HG03066 (cell line): ENCODE measurements around the gene PHACTR1.
"Not testable (repeated sequence)": the region's sequence is repeated elsewhere in the genome, so short reads cannot be mapped to it uniquely, and the experiment has no call there.

Source experiments
- ATAC-seq: cut with Tn5 transposase; IDR thresholded peaks from one replicate; pipeline ENCODE4 v1.9.1; 2021; ENCODE audit warnings: low read depth; ENCODE audit not compliant: unreplicated experiment

Gene PHACTR1

GRCh38 chr6:12748815-12749521, 32.4 kb downstream of the PHACTR1 start:
- ATAC-seq, result no peak

GRCh38 chr6:12749531-12750379, 33.2 kb downstream of the PHACTR1 start:
- ATAC-seq, result no peak

GRCh38 chr6:12750416-12750815, 33.8 kb downstream of the PHACTR1 start:
- ATAC-seq, result no peak

GRCh38 chr6:12751694-12752325, 35.2 kb downstream of the PHACTR1 start:
- no peak for ATAC-seq

- no peak for ATAC-seq
These were observed 36.5 kb downstream of the PHACTR1 start for GRCh38 chr6:12753036-12753435.

GRCh38 chr6:12760226-12760625, 43.7 kb downstream of the PHACTR1 start:
- no peak for ATAC-seq

GRCh38 chr6:12760911-12761310, 44.3 kb downstream of the PHACTR1 start:
- ATAC-seq, result no peak

- no peak for ATAC-seq
These were observed 45.0 kb downstream of the PHACTR1 start for GRCh38 chr6:12761376-12762115.

- not testable (repeated sequence) for ATAC-seq
These were observed 46.3 kb downstream of the PHACTR1 start for GRCh38 chr6:12762731-12763434.

- no peak for ATAC-seq
These were observed 49.8 kb downstream of the PHACTR1 start for GRCh38 chr6:12766365-12766764.

- ATAC-seq, result no peak
These were observed 50.4 kb downstream of the PHACTR1 start for GRCh38 chr6:12767016-12767415.

GRCh38 chr6:12769556-12770256, 53.1 kb downstream of the PHACTR1 start:
- no peak for ATAC-seq

- ATAC-seq, result no peak
These were observed 55.8 kb downstream of the PHACTR1 start for GRCh38 chr6:12772416-12772815.

GRCh38 chr6:12776291-12776690, 59.7 kb downstream of the PHACTR1 start:
- no peak for ATAC-seq

GRCh38 chr6:12779772-12780171, 63.2 kb downstream of the PHACTR1 start:
- ATAC-seq, result no peak

GRCh38 chr6:12782136-12782535, 65.6 kb downstream of the PHACTR1 start:
- ATAC-seq, result no peak

GRCh38 chr6:12785301-12785700, 68.7 kb downstream of the PHACTR1 start:
- ATAC-seq, result no peak

GRCh38 chr6:12785921-12786320, 69.4 kb downstream of the PHACTR1 start:
- no peak for ATAC-seq

- no peak for ATAC-seq
These were observed 74.8 kb downstream of the PHACTR1 start for GRCh38 chr6:12791371-12791770.

- ATAC-seq, result no peak
These were observed 81.8 kb downstream of the PHACTR1 start for GRCh38 chr6:12798326-12798725.
